Stimulated activated CD8-positive, alpha-beta memory T cell treated with anti-CD3 and anti-CD28 coated beads, Interleukin-2, amount 100 ng/mL, for 1 hour (primary cell): ENCODE data around the gene NAMPT.
"Not testable (repeated sequence)": the region's sequence is repeated elsewhere in the genome, so short reads cannot be mapped to it uniquely, and the experiment has no call there.

ENCODE experiments used
- DNase-seq, 2 donors: peaks; one replicate each; pipeline ENCODE4 v3.0.0-alpha.2; 2020; ENCODE audit warnings: low read depth in 2 of 2

NAMPT gene

GRCh38 chr7:106231856-106232490 is 52.8 kb downstream of the NAMPT start:
- no peak for DNase-seq

- no peak for DNase-seq
Measured at GRCh38 chr7:106225856-106226255, 58.9 kb downstream of the NAMPT start.

GRCh38 chr7:106224797-106225196 is 60.0 kb downstream of the NAMPT start:
- no peak for DNase-seq

GRCh38 chr7:106223156-106223555 is 61.6 kb downstream of the NAMPT start:
- DNase-seq: no peak

- DNase-seq: no peak
Measured at GRCh38 chr7:106222545-106222944, 62.2 kb downstream of the NAMPT start.

- no peak for DNase-seq
Measured at GRCh38 chr7:106220307-106220706, 64.5 kb downstream of the NAMPT start.

- DNase-seq: no peak
Measured at GRCh38 chr7:106219170-106219569, 65.6 kb downstream of the NAMPT start.

GRCh38 chr7:106218546-106218945 is 66.2 kb downstream of the NAMPT start:
- no peak for DNase-seq

GRCh38 chr7:106216923-106217542 is 67.8 kb downstream of the NAMPT start:
- DNase-seq: no peak

GRCh38 chr7:106216517-106216922 is 68.3 kb downstream of the NAMPT start:
- DNase-seq: no peak

- DNase-seq: no peak
Measured at GRCh38 chr7:106215868-106216516, 68.8 kb downstream of the NAMPT start.

- not testable (repeated sequence) for DNase-seq
Measured at GRCh38 chr7:106208944-106209343, 75.8 kb downstream of the NAMPT start.

GRCh38 chr7:106206826-106207541 is 77.8 kb downstream of the NAMPT start:
- DNase-seq: no peak

GRCh38 chr7:106205621-106206222 is 79.1 kb downstream of the NAMPT start:
- no peak for DNase-seq

- no peak for DNase-seq
Measured at GRCh38 chr7:106203473-106203872, 81.3 kb downstream of the NAMPT start.

GRCh38 chr7:106201164-106201563 is 83.6 kb downstream of the NAMPT start:
- DNase-seq: no peak

GRCh38 chr7:106199813-106200364 is 84.9 kb downstream of the NAMPT start:
- DNase-seq: no peak

GRCh38 chr7:106199024-106199423 is 85.8 kb downstream of the NAMPT start:
- no peak for DNase-seq
